Measurements from ENCODE around the gene SAP30L.

SAP30L gene

GRCh38 chr5:154419236-154419635, 26.6 kb upstream of the SAP30L start:
- H3K27ac ChIP-seq (ENCODE audit: low read depth, low read length) = no peak overlapping the region
- H3K36me3 ChIP-seq (ENCODE audit: control insufficient read depth, insufficient read depth, low read length) = no peaks in the 10 kb centered on the region
- no peaks in the 10 kb centered on the region for H3K9me3 ChIP-seq (ENCODE audit: control insufficient read depth, insufficient read depth, low read depth, low read length)
- H3K4me3 ChIP-seq (ENCODE audit: low read depth, low read length) = no peak overlapping the region
- no peaks in the 10 kb centered on the region for H3K27me3 ChIP-seq (ENCODE audit: control insufficient read depth, insufficient read depth, low read length)
- H3K9ac ChIP-seq (ENCODE audit: low read length) = no peak overlapping the region
- no peaks in the 10 kb centered on the region for H3K4me1 ChIP-seq (ENCODE audit: control insufficient read depth, insufficient read depth, low read length)

GRCh38 chr5:154421868-154422267, 23.9 kb upstream of the SAP30L start:
- no peaks in the 10 kb centered on the region for H3K9me3 ChIP-seq (ENCODE audit: control insufficient read depth, insufficient read depth, low read depth, low read length)
- H3K36me3 ChIP-seq (ENCODE audit: control insufficient read depth, insufficient read depth, low read length) = no peaks in the 10 kb centered on the region
- H3K27ac ChIP-seq (ENCODE audit: low read depth, low read length) = no peak overlapping the region
- no peak overlapping the region for H3K9ac ChIP-seq (ENCODE audit: low read length)
- H3K27me3 ChIP-seq (ENCODE audit: control insufficient read depth, insufficient read depth, low read length) = no peaks in the 10 kb centered on the region
- no peak overlapping the region for H3K4me3 ChIP-seq (ENCODE audit: low read depth, low read length)
- no peaks in the 10 kb centered on the region for H3K4me1 ChIP-seq (ENCODE audit: control insufficient read depth, insufficient read depth, low read length)

GRCh38 chr5:154422298-154422697, 23.5 kb upstream of the SAP30L start:
- Histone ChIP-seq H3K9me3 (ENCODE audit: control insufficient read depth, insufficient read depth, low read depth, low read length) (no peaks in the 10 kb centered on the region), H3K4me3 (ENCODE audit: low read depth, low read length) (no peak overlapping the region), H3K9ac (ENCODE audit: low read length) (no peak overlapping the region), H3K4me1 (ENCODE audit: control insufficient read depth, insufficient read depth, low read length) (no peaks in the 10 kb centered on the region), H3K27me3 (ENCODE audit: control insufficient read depth, insufficient read depth, low read length) (no peaks in the 10 kb centered on the region), H3K27ac (ENCODE audit: low read depth, low read length) (no peak overlapping the region), H3K36me3 (ENCODE audit: control insufficient read depth, insufficient read depth, low read length) (no peaks in the 10 kb centered on the region)

GRCh38 chr5:154428208-154428607, 17.6 kb upstream of the SAP30L start:
- no peak overlapping the region for H3K9ac ChIP-seq (ENCODE audit: low read length)
- H3K9me3 ChIP-seq (ENCODE audit: control insufficient read depth, insufficient read depth, low read depth, low read length) = no peaks in the 10 kb centered on the region
- no peaks in the 10 kb centered on the region for H3K4me1 ChIP-seq (ENCODE audit: control insufficient read depth, insufficient read depth, low read length)
- no peaks in the 10 kb centered on the region for H3K36me3 ChIP-seq (ENCODE audit: control insufficient read depth, insufficient read depth, low read length)
- H3K27me3 ChIP-seq (ENCODE audit: control insufficient read depth, insufficient read depth, low read length) = no peaks in the 10 kb centered on the region
- no peak overlapping the region for H3K27ac ChIP-seq (ENCODE audit: low read depth, low read length)
- no peak overlapping the region for H3K4me3 ChIP-seq (ENCODE audit: low read depth, low read length)

GRCh38 chr5:154429341-154429740, 16.5 kb upstream of the SAP30L start:
- H3K9ac ChIP-seq (ENCODE audit: low read length) = no peak overlapping the region
- no peak overlapping the region for H3K4me3 ChIP-seq (ENCODE audit: low read depth, low read length)
- no peaks in the 10 kb centered on the region for H3K36me3 ChIP-seq (ENCODE audit: control insufficient read depth, insufficient read depth, low read length)
- no peaks in the 10 kb centered on the region for H3K4me1 ChIP-seq (ENCODE audit: control insufficient read depth, insufficient read depth, low read length)
- no peaks in the 10 kb centered on the region for H3K9me3 ChIP-seq (ENCODE audit: control insufficient read depth, insufficient read depth, low read depth, low read length)
- no peaks in the 10 kb centered on the region for H3K27me3 ChIP-seq (ENCODE audit: control insufficient read depth, insufficient read depth, low read length)
- no peak overlapping the region for H3K27ac ChIP-seq (ENCODE audit: low read depth, low read length)

- Histone ChIP-seq H3K4me3 (ENCODE audit: low read depth, low read length) (no peak overlapping the region), H3K9ac (ENCODE audit: low read length) (no peak overlapping the region), H3K4me1 (ENCODE audit: control insufficient read depth, insufficient read depth, low read length) (no peaks in the 10 kb centered on the region), H3K27ac (ENCODE audit: low read depth, low read length) (no peak overlapping the region), H3K27me3 (ENCODE audit: control insufficient read depth, insufficient read depth, low read length) (no peaks in the 10 kb centered on the region), H3K36me3 (ENCODE audit: control insufficient read depth, insufficient read depth, low read length) (no peaks in the 10 kb centered on the region), H3K9me3 (ENCODE audit: control insufficient read depth, insufficient read depth, low read depth, low read length) (no peaks in the 10 kb centered on the region)
Measured at GRCh38 chr5:154430466-154430865, 15.3 kb upstream of the SAP30L start.

GRCh38 chr5:154430961-154431630, 14.7 kb upstream of the SAP30L start:
- peaks cover 6% of the 10 kb centered on the region for H3K36me3 ChIP-seq (ENCODE audit: control insufficient read depth, insufficient read depth, low read length)
- no peak overlapping the region for H3K27ac ChIP-seq (ENCODE audit: low read depth, low read length)

GRCh38 chr5:154435226-154435625, 10.6 kb upstream of the SAP30L start:
- no peak overlapping the region for H3K4me3 ChIP-seq (ENCODE audit: low read depth, low read length)
- peaks cover 19% of the 10 kb centered on the region for H3K36me3 ChIP-seq (ENCODE audit: control insufficient read depth, insufficient read depth, low read length)
- H3K9ac ChIP-seq (ENCODE audit: low read length) = no peak overlapping the region
- H3K27ac ChIP-seq (ENCODE audit: low read depth, low read length) = no peak overlapping the region
- H3K27me3 ChIP-seq (ENCODE audit: control insufficient read depth, insufficient read depth, low read length) = no peaks in the 10 kb centered on the region
- peaks cover 6% of the 10 kb centered on the region; the same call in 1 of the 2 replicates for H3K9me3 ChIP-seq (ENCODE audit: control insufficient read depth, insufficient read depth, low read depth, low read length)
- H3K4me1 ChIP-seq (ENCODE audit: control insufficient read depth, insufficient read depth, low read length) = no peaks in the 10 kb centered on the region

More at GRCh38 chr5:154430961-154431630, 14.7 kb upstream of the SAP30L start:
- H3K9me3 ChIP-seq (ENCODE audit: control insufficient read depth, insufficient read depth, low read depth, low read length) = peaks cover 6% of the 10 kb centered on the region; the same call in 1 of the 2 replicates
- no peak overlapping the region for H3K9ac ChIP-seq (ENCODE audit: low read length)
- H3K4me1 ChIP-seq (ENCODE audit: control insufficient read depth, insufficient read depth, low read length) = no peaks in the 10 kb centered on the region
- no peaks in the 10 kb centered on the region for H3K27me3 ChIP-seq (ENCODE audit: control insufficient read depth, insufficient read depth, low read length)
- no peak overlapping the region for H3K4me3 ChIP-seq (ENCODE audit: low read depth, low read length)

GRCh38 chr5:154437281-154437965, 8.4 kb upstream of the SAP30L start:
- Histone ChIP-seq H3K9ac (ENCODE audit: low read length) (no peak overlapping the region), H3K27ac (ENCODE audit: low read depth, low read length) (no peak overlapping the region), H3K9me3 (ENCODE audit: control insufficient read depth, insufficient read depth, low read depth, low read length) (peaks cover 6% of the 10 kb centered on the region; the same call in 1 of the 2 replicates), H3K36me3 (ENCODE audit: control insufficient read depth, insufficient read depth, low read length) (peaks cover 39% of the 10 kb centered on the region), H3K4me3 (ENCODE audit: low read depth, low read length) (no peak overlapping the region), H3K27me3 (ENCODE audit: control insufficient read depth, insufficient read depth, low read length) (no peaks in the 10 kb centered on the region), H3K4me1 (ENCODE audit: control insufficient read depth, insufficient read depth, low read length) (no peaks in the 10 kb centered on the region)

GRCh38 chr5:154440540-154440939, 5.3 kb upstream of the SAP30L start:
- peaks cover 5% of the 10 kb centered on the region; the same call in 1 of the 2 replicates for H3K9me3 ChIP-seq (ENCODE audit: control insufficient read depth, insufficient read depth, low read depth, low read length)
- H3K36me3 ChIP-seq (ENCODE audit: control insufficient read depth, insufficient read depth, low read length) = peaks cover 40% of the 10 kb centered on the region
- H3K27ac ChIP-seq (ENCODE audit: low read depth, low read length) = no peak overlapping the region
- no peak overlapping the region for H3K4me3 ChIP-seq (ENCODE audit: low read depth, low read length)
- H3K4me1 ChIP-seq (ENCODE audit: control insufficient read depth, insufficient read depth, low read length) = 0 out of 2 replicates have a peak, but pooled peaks cover 5% of the 10 kb centered on the region
- no peaks in the 10 kb centered on the region for H3K27me3 ChIP-seq (ENCODE audit: control insufficient read depth, insufficient read depth, low read length)
- H3K9ac ChIP-seq (ENCODE audit: low read length) = no peak overlapping the region

- no peak overlapping the region for H3K9ac ChIP-seq (ENCODE audit: low read length)
- H3K9me3 ChIP-seq (ENCODE audit: control insufficient read depth, insufficient read depth, low read depth, low read length) = no peaks in the 10 kb centered on the region
- H3K27me3 ChIP-seq (ENCODE audit: control insufficient read depth, insufficient read depth, low read length) = no peaks in the 10 kb centered on the region
- no peak overlapping the region for H3K4me3 ChIP-seq (ENCODE audit: low read depth, low read length)
- H3K27ac ChIP-seq (ENCODE audit: low read depth, low read length) = no peak overlapping the region
- peaks cover 11% of the 10 kb centered on the region for H3K4me1 ChIP-seq (ENCODE audit: control insufficient read depth, insufficient read depth, low read length)
- peaks cover 27% of the 10 kb centered on the region for H3K36me3 ChIP-seq (ENCODE audit: control insufficient read depth, insufficient read depth, low read length)
Measured at GRCh38 chr5:154442801-154443200, 3.0 kb upstream of the SAP30L start.
